GM18511 (cell line): Measurements from ENCODE around the gene RAB17.
"Not testable (repeated sequence)": the region's sequence is repeated elsewhere in the genome, so short reads cannot be mapped to it uniquely, and the experiment has no call there.

ENCODE experiments used
- ATAC-seq: cut with Tn5 transposase; IDR thresholded peaks from one replicate; pipeline ENCODE4 v1.9.1; 2021; ENCODE audit warnings: mild to moderate bottlenecking, moderate library complexity; ENCODE audit not compliant: unreplicated experiment

Gene RAB17

DNA sequence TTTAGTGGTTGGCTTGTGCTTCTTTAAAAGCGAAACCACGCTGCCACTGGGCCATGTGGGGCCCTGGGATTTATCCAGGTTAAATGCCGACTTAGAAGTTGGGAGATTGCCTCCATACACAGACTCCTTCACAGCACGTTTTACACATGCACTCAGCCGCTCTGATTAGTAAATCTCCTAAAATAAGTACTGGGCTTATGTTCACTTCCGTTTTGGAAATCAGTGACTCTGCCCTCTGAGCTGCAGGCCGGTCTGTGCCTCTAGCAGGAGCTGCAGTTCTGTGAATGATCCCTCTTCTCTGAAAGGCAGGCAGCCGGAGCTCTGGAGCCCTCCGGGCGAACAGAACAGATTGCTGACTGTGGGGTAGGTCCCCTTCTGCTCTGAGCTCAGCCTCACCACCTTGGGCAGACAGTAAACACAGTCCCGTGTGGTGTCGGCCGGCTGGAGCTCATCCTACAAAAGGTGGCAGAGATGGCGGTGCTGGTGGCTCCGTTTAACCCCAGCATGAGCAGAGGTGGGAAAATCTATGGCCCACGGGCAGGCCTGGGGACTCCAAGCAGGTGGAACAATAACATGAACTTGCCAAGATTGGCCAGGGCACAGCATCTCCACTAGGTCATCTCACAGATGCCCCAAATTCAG, 9.8 kb upstream of the RAB17 start:
- ATAC-seq: no peak

DNA sequence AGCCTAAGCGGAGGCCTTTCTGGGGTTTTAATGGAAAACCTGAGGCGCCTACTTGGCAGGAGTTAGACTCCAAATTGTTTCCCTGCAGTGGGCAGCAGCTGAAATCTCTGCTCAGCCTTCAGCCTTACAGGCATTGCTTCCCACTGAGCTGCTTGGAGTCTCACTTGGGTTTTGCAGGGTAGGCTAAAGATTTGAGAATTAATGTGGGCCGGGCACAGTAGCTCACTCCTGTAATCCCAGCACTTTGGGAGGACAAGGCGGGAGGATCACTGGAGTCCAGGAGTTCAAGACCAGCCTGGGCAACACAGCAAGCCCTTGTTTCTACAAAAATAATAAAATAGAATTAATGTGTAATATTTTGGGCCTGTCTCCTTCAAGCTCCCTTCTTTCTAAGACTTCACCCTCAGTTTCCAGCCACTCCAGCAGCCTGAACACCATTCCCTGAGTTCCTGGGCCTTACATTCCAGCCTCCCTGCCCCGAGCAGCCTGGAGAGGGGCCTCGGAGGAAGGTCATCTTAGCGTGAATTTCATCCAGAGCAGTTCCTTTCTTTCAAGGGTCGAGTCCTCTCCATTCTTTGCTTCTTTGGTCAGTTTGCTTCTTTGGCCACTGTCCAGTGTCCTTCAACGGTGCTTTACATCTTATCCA, 9.1 kb upstream of the RAB17 start:
- no peak for ATAC-seq

- no peak for ATAC-seq
These were observed 8.1 kb upstream of the RAB17 start for GRCh38 chr2:237598468-237599208.

GRCh38 chr2:237597196-237598145, 6.9 kb upstream of the RAB17 start:
- no peak for ATAC-seq

GRCh38 chr2:237596520-237597195, 6.1 kb upstream of the RAB17 start:
- no peak for ATAC-seq

GRCh38 chr2:237595829-237596519, 5.4 kb upstream of the RAB17 start:
- not testable (repeated sequence) for ATAC-seq

GRCh38 chr2:237594514-237594871, 4.0 kb upstream of the RAB17 start:
- ATAC-seq: no peak

DNA sequence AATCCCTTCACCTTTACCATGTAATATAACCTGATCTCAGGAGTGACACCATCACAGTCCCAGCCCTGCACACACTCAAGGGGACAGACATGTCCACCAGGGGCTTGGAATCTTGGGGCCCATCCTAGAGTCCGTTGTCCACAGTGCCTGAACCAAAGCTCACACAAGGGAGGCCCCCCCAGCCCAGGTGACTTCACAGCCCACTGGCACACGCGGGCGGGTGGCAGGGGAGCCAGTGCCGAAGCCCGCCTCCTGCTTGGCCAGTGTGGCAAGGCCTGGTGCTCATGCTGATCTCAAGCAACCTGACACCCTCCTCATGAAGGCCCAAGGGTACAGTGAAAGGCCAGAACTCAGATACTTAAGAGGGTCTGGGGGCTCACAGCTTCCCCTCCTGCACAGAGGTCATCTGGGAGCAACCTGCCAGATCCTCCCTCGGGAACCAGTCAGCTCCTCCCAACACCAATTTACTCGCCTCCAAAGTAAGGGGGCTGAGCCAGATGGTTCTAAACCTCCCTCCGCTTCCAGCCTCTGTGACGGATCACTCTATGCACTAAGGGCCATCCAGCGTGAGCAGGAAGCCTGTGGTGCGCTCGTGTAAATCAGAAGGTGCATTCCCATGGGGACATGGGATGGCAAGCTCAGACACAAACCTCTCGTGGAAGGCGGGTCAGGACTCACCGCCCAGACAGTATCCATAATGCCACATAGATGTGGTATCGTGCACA, 3.2 kb upstream of the RAB17 start:
- no peak for ATAC-seq

- no peak for ATAC-seq
These were observed 2.5 kb upstream of the RAB17 start for GRCh38 chr2:237593036-237593435.

DNA sequence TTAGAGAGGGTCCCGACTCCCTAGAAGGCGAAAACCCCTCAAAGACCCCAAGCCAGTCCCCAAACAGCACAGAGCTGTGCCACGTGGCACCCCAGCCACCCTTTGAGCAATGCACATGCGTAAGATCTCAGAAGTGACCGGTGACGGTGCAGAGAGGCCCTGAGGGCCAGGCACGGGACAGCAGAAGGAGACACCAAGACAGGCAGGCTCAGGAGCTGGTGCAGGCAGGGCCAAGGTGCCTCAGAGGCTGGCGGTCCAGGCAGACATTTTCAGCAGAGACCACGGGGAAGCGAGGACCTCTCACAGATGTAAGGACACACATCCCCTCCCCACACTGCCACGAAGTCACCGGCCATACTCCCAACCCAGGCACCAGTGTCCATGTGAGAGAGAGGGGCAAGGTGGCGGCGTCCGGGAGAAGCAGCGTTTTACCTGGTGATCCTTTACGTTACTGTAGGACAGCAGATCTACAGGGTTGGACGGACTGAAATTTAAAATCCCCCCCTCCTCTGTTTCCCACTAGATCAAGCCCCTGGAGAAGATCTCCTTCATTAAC, 2.0 kb upstream of the RAB17 start:
- ATAC-seq: no peak

DNA sequence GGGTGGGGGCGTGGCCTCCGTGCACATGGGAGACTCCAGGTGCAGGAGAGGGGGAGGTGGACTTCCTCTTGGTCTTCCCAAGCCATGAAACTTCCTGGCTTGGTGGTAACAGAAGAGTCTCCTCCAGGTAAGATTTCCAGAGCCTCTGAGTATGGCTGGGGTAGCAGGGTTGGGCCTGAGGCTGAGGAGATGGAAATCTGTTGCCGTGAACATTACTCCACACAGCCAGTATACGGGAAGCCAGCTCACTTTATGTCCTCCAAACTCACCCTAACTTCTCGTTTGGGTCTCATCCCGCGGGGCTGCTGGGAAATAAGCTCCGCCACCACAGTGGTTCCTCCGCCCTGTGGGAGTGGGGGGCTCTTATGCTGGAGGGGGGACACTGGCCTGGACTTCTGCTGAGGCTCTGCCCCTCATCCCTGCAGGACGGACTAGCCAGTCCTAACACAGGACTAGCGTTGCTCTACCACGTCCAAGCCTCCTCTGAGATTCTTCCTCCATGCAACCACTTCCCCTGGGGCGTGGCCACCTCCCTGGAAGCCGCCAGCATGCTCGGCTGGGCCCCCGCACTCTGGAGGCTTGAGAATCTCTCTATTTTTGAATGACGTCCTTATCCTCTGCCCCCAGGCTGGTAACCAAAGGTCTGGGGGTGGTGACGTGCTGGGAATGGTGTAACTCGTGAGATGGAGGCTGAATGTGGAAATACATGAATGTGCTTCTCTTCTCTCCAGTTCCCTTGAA, 777 bp upstream of the RAB17 start:
- ATAC-seq: no peak

DNA sequence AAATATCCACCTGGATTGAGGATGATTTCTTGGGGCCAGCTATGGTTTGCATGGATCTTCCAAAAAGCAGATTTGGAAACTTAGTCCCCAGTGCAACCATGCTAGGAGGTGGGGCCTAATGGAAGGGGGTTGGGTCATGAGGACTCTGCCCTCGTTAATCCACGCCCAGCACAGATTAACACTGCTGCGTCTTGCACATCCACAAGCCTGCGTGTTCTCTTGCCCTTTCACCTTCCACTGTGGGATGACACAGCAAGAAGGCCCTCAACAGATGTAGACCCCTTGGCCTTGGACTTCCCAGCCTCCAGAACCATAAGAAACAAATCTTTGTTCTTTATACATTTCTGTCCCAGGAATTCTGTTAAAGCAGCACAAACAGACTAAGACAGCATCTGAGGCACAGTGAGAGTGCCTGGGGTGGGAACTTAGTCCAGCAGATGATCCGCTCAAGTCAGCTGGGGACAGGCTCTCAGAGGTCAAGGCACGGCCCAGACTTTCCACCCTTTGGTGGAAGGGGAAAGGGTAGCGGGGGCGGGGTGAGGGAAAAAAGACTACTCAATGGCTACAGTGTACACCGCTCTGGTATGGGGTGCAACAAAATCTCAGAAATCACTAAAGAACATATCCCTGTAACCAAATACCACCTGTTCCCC, 2.4 kb downstream of the RAB17 start:
- no peak for ATAC-seq

- no peak for ATAC-seq
These were observed 4.8 kb downstream of the RAB17 start for GRCh38 chr2:237585590-237586221.

- ATAC-seq: no peak
These were observed 6.9 kb downstream of the RAB17 start for GRCh38 chr2:237583385-237584295.

DNA sequence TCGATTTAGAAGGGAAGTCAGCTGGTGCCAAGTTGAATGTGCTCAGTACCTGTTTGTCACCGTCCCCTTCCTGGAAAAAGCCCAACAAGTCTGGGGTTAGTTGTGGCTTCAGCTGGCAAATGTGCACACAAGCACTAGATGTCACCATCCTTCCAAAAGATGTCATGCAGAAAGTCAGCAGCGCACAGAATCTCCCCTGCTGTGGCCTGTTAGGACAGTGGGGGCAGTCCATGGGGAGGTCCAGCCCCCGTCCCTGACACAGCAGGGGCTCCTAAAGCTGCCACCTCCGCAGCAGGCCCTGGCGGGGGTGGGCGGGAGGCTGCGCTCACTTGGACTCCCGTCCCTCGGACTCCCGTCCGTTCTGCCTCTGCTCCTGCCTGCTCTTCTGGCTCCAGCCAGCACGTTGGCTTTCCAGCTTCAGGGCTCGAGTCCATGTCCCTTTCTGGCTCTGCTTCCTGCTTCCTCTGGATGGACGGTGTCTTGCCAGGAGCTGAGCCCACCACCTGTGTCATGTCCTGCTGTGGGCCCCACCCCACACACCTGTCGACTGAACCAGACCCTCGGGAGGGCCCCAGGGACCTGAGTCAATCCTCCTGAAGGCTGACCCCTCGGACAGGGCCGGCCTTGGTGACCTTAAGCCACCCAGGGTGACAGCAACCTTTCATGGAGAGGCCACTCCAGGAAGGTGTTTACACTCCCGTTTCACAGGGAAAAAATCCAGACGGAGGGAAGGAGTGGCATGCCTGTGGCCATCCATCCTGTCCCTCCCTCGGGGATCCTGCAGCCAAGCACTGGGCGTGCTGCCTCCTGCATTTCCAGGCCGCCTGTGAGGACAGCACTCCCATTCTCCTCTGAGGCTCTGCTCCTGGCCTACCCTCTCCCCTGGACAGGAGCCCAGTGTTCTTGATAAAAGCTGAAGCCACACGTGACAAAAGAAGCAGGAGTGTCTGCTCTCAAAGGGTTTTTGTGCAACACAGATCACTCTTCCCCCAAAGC, 8.5 kb downstream of the RAB17 start:
- peak; percentile 70 for ATAC-seq
